HG02981 (cell line): Measurements from ENCODE around the gene SCFD2.
"Not testable (repeated sequence)": the region's sequence is repeated elsewhere in the genome, so short reads cannot be mapped to it uniquely, and the experiment has no call there.

Experiments
- ATAC-seq: cut with Tn5 transposase; IDR thresholded peaks from one replicate; pipeline ENCODE4 v1.9.1; 2021; ENCODE audit warnings: mild to moderate bottlenecking, moderate library complexity; ENCODE audit not compliant: unreplicated experiment

SCFD2 gene

DNA sequence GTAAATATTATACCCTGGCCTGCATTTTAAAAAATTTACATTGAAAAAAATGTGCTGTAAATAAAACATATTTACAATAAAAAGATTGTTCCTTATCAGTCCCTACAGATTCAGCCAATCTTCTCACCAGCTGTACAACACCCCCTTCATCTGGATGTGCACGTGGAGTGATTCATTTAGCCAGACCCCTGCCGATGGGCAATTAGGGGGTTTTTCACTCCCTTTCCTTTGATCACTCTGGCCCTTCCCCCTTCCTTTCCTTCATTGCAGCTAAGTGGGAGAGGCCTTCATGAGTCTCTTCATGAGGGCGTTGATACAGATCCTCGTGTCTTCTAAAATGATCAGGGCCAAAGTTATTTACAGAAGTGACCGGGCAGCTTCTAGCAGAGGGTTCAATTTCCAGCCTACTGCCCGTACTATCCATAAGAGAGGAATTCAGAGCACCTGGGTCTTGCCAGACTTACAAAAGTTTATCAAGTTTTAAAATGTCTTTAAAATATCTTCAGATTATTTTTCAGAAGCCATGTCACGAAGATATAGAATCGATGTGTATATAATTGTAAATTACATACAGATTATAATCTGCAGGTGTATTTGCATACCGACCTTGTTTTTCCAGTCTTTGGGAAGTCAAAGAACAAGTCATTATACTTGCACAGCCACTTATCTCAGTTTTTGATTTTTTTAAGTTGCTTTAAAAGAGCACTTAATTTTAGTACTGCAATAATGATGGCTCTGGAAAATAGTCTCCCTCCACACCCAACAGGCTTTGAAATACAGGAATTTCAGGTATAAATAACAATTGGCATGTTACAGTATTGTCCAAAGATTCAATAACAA, 525.1 kb downstream of the SCFD2 start:
- no peak for ATAC-seq

DNA sequence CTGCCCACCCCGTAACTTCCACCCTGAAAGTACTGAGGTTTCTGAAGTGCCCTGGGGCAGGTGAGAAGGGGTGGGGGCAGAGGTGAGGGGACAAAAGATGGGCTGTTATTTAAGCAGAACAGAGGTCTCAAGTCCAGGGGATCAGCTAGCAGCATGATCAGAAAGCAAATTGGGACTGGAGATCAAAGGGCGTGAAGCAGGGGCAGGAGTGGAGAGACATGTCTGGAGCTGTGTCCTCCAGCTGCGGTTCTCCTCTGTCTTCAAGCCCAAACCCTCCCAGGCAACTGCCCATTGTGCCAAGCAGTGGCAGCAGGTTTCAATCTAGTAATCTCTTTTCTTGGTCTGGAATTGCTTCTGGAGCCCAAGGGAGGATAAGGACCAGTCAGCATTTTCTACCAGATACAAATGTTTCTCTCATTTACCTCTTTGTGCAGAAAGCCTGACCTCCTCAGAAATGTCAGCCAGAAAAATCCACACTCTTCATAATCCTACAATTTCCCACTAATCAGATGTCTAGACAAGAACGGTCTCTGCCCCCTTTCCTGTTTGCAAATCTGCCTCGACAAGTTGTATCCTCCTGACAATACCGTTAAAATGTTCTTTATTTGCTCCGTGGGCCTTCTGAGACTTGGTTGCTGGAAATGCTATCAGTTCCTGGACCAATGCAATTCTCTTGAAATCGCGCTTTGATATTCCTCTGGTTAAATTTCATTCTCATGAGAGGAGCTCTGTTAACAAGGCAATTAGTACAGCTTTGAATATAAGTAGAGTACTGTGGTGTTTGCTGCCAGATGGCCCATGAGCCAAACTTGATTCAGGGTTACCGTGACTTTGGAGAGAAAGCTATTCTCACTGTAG, 526.9 kb downstream of the SCFD2 start:
- no peak for ATAC-seq

DNA sequence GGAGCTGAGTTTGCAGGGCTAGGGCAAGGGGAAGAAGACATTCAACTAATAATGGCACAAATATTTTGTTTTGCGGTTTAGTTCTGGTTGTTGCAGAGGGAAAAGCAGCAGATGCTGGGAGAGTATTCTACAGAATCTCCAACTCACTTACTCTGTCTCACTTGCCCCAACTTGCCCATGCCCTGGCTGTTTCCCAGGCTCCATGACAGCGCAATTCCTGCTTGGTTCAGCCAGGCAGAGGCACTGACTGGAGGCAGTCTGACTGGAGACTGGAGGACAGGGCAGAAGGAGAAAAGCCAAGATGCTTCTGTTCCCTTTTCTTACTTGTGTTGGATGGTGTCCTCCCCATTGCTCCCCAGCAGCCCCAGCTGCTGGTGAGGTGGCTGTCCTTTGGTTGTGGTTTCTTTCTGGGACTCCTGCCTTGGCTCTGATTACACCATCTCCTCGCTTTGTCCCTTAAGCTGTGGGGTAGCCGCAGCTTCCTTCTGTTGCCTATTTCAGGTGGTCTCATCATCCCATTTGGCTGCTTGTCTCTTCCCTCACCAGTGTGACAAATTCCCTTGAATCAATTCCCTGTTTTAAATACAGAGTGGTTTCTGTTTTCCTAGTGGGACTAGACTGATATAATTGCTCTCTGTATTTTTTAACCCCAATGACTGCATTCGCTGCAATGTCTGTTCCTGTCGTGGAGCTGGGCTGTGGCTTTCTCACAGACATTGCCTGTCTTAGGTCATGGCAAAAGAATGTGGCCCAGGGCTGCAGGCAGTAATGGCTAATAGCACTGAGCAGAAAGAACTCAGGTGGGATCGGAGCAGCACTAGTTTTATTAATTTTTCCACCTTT, 527.9 kb downstream of the SCFD2 start:
- ATAC-seq, result no peak

DNA sequence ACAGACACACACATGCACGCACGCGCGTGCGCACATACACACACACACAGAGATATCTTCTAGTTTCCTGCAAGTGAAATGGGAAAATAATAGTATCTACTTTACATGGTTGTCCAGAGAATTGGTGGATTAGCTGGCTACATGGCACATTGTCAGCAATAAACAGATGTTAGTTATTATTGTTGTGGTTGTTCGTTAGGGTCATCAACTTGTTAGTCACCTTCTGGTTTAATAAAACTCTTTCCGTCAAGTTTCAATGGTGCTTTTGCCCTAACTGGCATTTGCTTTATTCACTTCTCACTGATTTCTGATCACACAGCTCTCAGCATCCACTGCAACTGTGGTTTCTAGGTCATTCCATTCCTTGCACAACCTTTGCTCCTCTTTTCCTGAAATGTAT, 529.2 kb downstream of the SCFD2 start:
- no peak for ATAC-seq

DNA sequence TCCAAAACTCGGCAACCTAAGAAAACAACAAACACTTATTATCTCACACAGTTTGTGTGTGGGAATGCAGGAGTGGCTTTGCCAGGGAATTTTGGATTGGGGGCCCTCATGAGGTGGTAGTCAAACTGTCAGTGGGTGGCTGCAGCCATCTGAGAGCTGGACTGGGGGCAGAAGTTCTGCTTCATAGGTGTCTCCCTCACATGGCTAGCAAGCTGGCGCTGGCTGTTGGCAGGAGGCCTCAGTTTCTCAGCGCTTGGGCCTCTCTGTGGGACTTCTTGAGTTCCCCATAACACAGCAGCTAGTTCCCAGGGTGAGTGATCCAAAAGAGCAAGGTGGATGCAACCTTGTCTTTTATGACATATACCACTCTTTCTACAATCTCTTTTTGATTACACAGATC, 529.7 kb downstream of the SCFD2 start:
- no peak for ATAC-seq

DNA sequence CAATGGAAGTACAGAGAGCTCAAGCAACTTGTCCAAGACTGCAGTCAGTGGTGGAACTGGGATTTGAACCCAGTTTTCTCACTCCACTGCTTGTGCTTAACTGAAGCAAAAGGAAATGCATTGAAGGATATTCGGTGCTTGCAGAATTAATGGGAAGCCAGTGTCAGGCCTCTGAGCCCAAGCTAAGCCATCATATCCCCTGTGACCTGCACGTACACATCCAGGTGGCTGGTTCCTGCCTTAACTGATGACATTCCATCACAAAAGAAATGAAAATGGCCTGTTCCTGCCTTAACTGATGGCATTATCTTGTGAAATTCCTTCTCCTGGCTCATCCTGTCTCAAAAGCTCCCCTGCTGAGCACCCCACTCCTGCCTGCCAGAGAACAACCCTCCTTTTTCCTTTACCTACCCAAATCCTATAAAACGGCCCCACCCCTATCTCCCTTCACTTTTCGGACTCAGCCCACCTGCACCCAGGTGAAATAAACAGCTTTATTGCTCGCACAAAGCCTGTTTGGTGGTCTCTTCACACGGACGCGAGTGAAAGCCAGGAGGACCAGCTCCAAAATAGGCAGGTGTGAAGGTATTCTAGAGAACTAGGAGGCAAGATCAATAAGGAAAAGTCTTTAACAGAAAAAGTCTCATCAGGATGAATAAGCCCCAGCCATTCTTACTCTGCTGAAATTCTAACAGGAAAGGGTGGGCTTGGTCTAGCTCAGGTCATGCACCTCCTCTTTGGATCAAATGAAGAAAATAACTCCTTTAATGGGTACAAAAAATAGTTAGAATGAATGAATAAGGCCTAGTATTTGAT, 531.0 kb downstream of the SCFD2 start:
- not testable (repeated sequence) for ATAC-seq

DNA sequence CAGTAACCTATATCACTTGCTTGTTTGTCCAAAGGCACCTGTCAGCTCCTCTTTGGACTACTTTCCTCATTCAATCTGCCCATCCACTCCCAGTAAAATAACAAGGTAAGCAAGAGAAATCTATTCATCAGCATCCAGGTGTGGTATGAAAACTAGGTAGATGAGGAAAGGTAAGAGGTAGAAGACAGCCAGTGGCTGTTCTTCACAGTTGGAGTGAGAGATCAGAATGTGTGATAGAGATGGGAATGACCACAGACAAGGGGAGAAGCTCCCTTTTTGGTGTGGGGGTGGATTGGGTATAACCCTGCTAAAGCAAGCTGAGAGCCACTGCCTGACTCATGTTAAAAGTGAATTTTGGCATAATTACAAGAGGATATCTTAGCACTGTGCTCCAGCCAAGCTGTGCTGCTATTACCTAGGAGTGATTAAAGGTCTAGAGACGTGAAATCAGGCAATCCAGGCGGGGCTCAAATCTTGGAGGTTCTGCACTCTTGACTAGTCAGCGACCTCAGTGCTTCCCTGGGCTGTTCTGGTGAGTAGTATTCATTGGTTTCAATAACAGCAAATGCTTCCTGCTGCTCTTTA, 531.8 kb downstream of the SCFD2 start:
- no peak for ATAC-seq

DNA sequence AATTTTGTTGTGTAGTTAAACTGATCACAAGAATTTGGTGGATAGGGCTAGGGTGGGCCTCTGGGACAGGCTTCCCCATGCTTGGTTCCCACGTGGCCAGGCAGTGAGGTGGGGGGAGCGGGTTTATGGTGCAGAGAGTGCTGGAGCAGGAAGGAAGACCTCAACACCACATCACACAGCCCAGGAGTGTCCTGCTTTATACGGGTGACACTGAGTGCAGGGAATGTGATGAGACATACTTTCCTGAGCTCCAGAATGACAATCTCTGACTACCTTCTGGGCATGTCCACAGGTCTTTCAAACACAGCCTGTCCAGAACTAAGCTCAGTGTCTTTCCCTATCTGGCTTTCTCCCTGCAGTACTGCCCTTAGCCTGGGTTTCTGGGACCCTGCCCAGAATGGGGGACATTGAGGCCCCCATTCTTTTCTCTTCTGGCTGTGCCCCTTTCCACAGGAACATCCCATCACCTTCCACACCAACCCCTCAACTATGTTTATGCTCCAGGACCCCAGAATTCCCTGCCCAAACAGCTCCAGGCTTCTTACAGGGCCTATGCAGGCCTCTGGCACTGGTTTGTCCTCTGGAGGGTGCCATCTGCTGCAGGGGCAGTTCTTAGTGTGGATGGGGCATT, 540.3 kb downstream of the SCFD2 start:
- ATAC-seq, result no peak

DNA sequence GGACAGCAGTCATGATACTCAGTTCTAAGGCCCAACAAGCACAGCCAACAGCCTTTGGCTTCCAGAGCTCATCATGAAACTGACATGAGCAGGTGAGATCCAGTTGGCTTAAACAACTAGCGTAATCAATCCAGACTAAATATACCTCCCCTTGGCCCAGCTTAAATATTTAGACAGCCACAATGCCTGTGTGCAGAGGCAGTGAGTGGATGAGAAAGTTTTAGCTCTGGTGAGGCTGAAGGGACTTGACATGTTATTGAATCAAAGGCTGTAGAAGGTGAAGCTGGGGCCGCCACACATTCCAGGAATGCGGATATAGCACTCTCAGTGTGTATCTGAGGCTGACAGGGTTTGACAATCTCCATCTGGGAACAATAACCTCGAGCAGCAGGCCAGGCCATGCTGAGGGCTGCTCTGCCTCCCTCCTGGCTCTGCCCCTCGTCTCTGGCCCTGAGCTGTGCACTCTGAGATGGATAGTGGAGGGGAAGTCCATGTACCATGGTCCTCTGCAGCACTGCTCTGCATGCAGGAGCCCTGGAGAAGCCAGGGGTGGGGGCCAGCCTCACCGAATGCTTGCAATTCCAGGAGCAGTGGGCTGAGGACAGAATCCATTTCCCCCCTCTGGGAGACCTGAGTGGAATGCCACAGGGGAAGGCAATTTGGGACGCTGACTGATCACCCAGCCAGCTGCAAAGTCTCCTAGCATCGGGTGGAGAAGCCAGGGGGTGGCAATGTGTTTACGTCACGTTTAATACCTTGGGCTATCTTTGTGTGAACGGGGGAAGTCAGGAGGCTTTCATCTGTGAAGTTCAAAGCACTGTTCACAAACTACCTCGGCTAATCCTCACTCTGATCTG, 541.0 kb downstream of the SCFD2 start:
- ATAC-seq, result no peak

DNA sequence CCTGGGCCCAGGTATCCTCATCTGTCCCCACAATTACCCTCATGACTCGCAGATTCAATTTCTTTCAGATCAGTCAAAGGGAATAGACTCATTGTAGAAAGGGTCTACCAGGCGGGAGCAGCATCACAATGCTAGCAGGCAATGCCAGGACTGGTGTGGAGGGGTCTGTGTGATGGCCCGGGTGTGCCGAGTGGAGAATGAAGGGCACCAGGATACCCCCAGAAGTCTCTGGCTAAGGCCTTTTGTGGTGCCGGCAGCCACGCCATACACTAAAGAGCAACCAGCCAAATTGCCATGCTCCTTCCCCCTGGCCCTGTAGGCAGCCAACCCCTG, 541.6 kb downstream of the SCFD2 start:
- no peak for ATAC-seq

DNA sequence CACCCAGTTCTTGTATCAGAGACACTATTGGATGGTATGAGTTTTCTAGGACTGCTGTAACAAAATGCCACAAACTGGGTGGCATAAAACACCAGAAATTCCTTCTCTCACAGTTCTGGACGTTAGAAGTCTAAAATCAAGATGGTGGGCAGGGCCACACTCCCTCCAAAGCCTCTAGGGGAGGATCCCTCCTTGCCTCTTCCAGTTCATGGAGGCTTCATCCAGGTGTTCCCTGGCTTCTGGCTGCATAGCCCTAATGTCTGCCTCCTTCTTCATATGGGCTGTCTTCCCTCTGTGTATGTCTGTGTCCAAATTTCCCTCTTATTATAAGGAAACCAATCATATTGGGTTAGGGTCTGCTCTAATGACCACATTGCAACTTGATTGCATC, 542.2 kb downstream of the SCFD2 start:
- no peak for ATAC-seq
